AG09309 (cell line): Measurements from ENCODE around the gene GEMIN4.
"Not testable (repeated sequence)": the region's sequence is repeated elsewhere in the genome, so short reads cannot be mapped to it uniquely, and the experiment has no call there.

Source experiments
- DNase-seq: peaks from one replicate; pipeline ENCODE4 v3.0.0-alpha.2; 2010; ENCODE audit warnings: low read depth
- H3K4me3 ChIP-seq: 2 replicates; pipeline ENCODE4 v1.5.1; 2011; ENCODE audit warnings: mild to moderate bottlenecking, low read depth, low read length, moderate library complexity; ENCODE audit not compliant: control insufficient read depth
- CTCF ChIP-seq: IDR thresholded peaks from 2 replicates; pipeline ENCODE4 v1.5.1; 2011; ENCODE audit warnings: mild to moderate bottlenecking, low read depth, low read length, inconsistent platforms; ENCODE audit not compliant: insufficient read depth, control insufficient read depth; ENCODE audit errors: missing control alignments

GEMIN4 gene

GRCh38 chr17:774313-774584 is 22.2 kb upstream of the GEMIN4 start:
- H3K4me3 ChIP-seq: no peak overlapping the region
- DNase-seq: no peak
- no peak for TF ChIP-seq CTCF

- H3K4me3 ChIP-seq: no peak overlapping the region
- TF ChIP-seq CTCF: no peak
- no peak for DNase-seq
Measured at GRCh38 chr17:773467-774312, 21.6 kb upstream of the GEMIN4 start.

- H3K4me3 ChIP-seq: no peak overlapping the region
- TF ChIP-seq CTCF: no peak
- no peak for DNase-seq
Measured at GRCh38 chr17:773016-773415, 21.0 kb upstream of the GEMIN4 start.

- no peak overlapping the region for H3K4me3 ChIP-seq
- no peak for TF ChIP-seq CTCF
- no peak for DNase-seq
Measured at GRCh38 chr17:767076-767475, 15.0 kb upstream of the GEMIN4 start.

GRCh38 chr17:760371-760770 is 8.3 kb upstream of the GEMIN4 start:
- H3K4me3 ChIP-seq: no peak overlapping the region
- no peak for DNase-seq
- TF ChIP-seq CTCF: no peak

GRCh38 chr17:759964-760363 is 7.9 kb upstream of the GEMIN4 start:
- no peak overlapping the region for H3K4me3 ChIP-seq
- TF ChIP-seq CTCF: no peak
- DNase-seq: no peak

GRCh38 chr17:756010-756567 is 4.0 kb upstream of the GEMIN4 start:
- not testable (repeated sequence) for H3K4me3 ChIP-seq, DNase-seq

- DNase-seq, H3K4me3 ChIP-seq: not testable (repeated sequence)
Measured at GRCh38 chr17:755319-755961, 3.4 kb upstream of the GEMIN4 start.
